GM18520 (cell line): ENCODE results near the gene MEIS2.

ENCODE experiments used
- ATAC-seq: cut with Tn5 transposase; IDR thresholded peaks from one replicate; pipeline ENCODE4 v1.9.1; 2021; ENCODE audit not compliant: unreplicated experiment

Gene MEIS2

DNA sequence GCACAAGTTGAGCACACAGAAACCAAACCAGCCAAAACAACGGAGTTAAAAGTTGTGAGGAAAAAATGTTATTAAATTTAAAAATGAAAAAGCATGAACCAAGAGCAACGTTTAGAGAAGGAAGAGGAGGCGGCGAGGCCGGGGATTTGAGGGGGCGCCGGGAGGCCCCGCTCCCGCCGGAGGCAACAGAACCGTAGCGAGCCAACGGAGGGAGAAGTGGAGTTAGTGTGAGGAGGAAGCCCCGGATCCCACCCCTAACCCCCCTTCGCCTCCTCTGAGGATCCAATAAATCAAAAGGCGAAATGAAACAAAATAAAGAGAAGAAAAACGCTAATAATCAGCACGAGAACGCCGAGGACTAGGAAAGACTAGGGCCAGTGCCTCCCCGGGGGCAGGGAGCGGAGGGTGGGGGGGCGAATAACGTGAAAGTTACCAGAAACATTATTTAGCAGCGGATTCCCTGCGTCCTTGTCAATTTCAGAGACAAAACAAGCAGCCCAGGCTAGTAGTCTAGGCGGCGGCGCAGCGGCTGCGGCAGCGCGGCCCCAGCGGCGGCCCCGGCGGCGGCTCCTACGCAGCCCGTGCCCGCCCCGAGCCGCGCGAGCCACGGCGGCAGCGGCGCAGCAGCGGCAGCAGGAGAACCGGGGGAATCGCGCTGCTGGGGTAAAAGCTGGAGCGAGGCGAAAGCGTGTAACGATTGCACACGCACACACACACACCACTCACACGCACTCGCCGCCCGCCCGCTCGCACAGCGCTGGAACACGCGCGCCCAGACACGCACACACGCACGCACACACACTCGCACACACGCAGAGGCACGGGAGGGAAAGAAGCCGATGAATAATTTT lies 1.7 kb downstream of the MEIS2 start:
- ATAC-seq = no peak

DNA sequence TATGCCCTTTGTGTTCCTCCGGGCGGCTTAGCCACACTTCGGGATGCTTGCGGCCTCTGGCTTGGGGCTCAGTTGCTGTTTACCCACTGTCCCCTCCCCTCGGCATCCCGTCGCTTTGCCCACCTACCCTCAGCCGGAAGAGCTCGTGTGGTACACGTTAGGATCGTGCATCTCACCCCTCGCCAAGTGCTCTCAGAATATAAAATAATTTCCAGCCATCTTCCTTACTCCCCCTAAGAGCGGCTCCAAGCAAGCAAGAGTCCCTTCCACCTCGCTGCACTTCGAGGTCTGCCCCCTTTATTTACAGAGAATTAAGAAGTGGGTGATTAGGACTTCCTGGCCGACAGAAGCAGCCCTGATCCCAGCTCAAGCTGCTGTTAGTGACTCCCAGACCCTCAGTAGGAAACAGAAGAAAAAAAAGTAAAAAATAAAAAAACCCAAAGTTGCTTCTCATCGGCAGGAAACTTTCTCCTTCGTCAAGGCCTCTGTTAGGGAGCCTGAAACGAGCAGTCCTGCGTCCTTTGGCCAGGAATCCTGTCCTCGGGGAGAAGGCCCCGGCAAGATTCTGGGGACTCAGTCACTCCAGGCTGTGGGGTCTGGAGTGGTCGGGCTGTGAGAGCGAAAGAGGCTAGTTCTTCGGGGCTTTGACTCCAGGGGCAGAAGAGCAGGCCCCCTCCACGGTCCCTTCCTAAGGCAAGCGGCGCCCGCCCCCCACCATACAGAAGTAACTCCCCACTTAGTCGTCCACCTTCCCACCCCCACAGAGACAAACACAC lies 3.0 kb downstream of the MEIS2 start:
- ATAC-seq = no peak

DNA sequence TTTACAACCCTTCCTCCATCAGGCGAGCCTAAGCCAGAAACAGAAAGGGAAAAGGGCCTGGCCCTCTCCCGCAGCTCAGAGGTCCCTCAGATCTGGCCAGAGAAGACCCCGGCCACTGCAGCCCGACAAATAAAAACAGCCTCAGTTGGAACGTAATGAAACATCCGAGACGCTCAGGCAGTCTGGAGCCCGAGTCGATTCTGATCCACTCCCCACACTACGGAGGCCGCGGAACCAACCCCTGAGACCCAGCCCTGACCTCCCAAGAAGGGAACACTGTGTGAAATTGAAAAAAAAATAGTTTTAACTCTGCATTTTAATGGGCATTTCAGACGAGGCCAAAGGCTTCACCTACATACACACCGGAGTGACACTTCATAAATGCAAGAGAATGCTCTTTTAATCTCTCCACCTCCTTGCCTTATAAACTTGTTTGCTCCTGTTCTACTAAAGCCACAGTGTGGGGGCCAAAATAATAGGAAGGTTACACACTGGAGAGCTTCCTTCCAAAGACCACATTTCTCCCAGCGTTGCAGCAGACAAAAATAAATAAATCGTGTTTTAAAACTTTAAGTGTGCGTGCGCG lies 3.7 kb downstream of the MEIS2 start:
- no peak for ATAC-seq

DNA sequence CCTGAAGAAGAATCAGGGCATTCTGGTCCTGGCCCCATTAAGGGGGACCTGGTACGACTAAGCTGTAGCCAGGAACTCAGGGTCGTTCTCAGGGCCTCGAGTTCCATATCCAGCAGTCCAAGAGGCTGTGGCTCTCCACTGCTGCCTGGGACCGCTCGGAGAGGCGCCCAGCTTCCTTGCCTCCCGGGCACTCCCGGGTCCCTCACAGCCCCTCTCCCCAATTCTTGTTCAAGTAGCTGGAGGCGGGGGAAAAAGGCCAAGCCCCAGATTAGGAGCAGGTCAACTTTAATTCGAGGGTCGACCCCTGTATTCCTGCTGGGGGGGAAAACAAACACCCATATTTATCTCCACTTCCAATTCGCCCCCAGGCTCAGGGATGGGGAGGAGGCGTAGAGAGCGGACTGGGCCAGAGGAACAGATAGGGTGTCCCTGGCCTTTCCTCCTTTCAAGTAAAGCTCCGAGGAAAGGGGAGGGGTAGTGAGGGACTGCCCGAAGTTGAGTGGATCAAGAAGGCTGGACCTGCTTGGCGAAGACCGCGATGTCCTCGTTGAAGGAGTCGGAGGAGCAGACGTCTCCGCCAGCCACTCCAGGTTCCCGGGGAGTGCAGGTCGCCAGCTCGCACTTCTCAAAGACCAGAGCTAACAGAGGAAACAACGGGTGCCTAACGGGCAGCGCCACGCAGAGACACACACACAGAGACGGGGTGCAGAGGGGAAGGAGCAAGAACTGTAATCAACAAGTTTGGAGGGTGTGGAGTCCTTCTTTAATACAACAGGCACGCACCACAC lies 4.4 kb downstream of the MEIS2 start:
- ATAC-seq = no peak

DNA sequence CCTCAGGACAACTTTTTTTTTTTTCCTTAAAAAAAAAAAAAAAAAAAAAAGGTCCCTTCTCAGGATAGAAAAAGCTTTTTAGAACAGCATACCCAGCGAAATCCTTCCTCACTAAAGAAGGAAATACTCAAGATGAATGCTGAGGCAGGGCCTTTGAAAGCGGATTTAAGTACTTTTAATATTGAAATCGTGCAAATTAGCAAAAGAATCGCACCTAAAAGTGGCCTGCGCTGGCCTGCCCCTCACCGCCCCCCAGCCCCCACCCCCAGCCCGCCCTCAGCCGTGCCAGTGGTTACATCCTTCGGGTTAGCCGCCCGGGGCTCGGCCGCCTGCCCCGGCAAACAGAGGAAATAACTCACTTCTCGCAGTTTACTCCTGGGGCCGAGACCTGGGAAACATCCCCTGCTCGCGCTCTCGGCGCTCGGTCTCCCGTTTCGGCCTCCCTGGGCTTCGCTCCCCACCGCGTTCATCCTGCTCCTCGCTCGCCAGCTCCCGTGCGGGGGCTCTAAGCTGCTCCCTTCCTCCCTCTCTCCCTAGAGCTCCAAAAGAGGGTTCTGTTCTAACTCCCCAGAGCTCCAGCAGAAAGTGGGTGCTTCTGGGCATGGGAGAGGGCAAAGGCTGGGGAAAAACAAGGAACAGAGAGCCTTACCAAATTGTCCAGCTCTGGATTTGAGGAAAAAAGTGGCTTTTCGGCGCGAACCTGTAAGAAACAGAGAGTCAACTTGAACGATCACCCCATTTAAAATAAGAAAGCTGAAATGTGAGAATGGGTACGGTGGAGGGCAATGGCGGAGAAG lies 5.2 kb downstream of the MEIS2 start:
- no peak for ATAC-seq

DNA sequence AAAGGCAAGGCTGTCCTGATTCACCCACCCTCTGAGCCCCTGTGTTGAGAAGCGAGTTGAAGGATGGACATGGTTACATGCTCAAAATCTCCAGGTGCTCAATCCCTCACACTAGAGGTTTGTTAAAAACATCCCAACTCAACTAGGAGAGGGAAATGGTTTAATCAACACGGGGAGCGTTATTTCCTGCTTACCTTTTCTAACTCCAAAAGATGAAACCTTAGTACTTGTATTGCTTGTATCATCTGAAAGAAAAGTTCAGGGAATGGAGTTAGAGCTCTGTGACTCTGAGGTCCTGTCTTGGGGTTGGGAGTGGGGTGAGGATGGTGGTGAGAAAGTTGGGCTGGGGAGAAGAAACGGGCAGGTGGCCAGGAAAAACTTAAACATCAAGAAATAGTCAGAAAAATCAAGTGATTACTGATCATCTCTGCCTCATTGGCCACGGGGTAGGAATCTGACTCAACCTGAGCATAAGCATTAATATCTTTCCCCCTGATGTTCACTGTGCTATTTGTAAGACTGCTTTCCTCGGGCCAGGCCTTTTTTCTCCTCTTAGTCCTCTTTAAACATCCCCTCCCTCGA lies 5.9 kb downstream of the MEIS2 start:
- no peak for ATAC-seq

DNA sequence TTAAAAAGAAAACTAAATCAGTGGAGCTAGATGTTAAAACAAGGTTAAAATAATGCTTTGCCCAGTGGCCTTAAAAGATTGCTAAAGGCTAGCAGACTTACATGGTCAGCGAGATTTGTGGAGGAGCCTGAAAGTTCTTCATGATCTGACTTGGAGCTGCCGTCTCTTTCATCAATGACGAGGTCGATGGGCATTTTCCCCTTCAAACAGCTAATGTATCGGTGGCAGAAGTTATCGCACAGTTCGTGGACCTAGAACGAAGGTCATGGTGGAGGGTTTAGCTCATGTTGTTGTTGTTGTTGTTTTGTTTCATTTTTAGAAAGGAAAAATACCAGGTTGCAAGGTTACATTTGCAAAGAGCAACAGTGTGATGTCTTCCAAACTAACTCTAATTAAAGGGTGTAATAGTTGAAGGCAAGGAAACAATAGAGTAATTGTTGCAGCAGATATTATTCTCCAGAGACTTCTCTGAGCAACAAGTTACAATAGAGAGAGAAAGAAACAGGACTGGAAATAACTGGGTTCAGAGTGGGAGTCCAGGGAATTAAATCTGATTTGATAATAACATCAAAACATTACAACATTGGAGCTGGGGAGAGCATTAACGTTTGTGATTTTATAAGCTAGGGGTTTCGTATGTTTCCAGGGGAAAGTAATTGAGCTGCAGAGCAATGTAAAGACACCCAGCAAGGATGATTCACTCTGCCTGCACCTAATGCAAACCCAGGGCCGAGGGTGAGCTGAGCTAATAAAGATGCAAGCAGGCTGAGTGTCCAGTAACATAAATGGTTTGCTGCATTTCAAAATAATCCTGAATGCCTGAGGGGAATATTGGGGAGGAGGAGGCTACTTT lies 6.6 kb downstream of the MEIS2 start:
- no peak for ATAC-seq

DNA sequence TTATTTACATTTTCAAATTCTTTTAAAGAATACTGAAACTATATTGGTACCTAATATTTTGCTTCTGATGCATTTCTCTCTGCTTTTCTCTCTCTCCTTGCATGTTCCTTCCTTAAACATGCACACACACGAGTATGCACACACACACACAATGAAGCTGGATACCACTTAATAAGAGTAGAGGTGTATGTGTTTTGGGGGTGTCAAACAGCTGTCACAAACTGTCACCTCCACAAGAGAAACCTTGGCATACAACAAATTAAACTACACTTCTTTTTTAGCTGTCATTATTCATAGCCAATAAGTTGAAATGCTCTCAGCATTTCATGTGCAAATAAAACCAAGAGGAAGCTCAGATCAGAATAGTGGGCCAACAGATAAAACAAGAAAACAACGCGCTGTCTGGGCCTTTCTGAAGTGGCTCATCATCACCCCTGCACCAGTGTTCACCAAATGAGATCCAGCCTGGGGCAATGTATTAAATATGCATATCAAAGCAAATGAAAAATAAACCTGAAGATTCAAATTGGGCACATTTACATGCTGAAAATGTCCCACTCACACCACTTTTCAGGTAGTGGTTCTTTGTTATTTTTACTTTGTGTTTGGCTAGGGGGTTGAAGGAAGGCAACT lies 9.7 kb downstream of the MEIS2 start:
- ATAC-seq = no peak

DNA sequence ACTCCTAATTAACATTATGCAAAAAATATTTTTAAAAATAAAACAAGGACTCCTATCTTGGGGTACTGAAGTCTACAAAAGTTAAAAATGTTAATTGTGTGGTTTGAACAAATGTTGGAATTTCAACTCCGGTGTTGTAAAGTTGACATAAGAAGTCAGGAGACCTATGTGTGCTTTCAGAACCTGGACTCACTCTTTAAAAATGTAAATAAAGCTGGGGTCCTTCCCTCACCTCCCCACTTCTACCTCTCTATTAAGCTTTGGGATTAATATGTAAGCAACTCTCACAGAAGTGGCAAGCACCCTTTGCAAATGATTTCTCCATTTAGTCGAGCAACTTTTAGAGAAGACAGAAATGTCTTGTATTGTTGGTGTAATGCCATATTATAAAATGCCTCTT lies 11.9 kb downstream of the MEIS2 start:
- no peak for ATAC-seq

DNA sequence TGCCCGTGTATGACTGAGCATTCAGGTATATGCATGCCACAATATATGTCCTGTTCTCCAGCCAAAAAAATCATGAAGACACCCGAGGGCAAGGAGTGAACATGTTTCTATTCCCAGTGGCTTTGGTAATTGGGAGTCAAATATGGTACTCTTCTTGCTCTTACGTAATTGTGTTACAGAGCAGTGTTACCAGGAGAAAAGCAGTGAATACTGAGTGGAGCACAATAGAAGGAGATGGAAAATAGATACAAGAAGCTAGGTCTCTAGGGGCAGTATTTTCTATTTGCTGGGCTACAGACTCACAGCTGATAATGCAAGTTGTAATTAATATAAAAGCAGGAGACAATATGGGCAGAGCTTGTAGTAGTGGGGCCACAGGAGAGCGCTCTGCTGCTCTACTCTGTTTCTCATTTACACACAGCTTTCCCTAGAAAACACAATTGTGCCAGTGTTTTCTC lies 13.2 kb downstream of the MEIS2 start:
- no peak for ATAC-seq

DNA sequence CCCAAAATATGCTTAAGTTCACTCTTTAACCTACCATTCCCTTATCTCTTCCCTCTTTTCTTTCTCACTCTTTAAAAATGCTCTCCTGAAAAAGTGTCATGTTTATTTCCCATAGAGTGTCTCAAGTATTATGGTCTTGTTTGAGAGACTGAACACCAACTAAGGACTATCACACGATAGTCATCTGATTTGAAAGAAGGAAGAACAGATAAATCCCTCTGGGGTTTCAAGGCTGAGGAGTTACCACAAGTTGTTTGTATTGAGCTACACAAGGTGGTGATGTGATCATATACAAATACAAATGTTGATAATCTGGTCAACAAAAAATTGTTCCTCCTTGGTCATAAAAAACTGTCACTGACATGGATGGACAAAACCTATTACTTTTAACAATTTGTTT lies 13.8 kb downstream of the MEIS2 start:
- no peak for ATAC-seq

DNA sequence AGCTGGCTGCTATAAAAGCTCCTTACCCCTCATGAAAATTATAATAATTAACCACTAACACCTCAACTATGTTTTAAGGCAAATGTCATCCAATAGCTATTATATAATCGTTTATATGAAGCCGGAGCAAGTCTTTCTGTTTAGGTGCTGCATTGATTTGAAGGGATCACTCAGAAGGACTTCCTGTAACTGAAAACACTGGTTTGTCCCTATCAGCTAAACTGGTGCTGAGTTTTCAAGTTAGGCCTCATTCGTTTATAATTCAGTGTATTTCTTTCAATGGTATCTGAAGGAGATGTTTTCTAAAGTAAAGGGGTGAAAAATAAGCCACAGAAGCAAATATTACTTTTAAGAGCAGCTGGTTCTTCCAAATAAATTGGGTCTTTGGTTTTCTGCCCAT lies 14.2 kb downstream of the MEIS2 start:
- ATAC-seq = no peak

DNA sequence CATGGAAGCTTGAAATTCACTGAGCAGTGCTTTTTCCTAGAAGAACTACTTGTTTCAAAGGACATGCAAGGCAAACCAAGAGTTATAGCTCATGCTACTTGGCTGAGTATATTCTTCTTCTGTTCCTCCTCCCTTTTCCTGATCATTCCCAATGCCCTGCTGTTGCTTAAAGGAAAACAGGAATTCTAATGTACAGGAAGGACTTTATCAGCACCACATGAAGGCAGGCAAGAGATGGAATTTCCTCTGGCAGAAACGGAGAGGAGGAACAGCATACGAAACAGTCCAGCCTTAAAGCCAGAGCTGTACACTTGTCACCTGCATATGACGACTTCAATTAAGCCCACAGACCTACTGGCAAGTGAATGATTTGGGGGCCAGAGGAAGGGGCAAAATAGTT lies 15.7 kb downstream of the MEIS2 start:
- no peak for ATAC-seq

DNA sequence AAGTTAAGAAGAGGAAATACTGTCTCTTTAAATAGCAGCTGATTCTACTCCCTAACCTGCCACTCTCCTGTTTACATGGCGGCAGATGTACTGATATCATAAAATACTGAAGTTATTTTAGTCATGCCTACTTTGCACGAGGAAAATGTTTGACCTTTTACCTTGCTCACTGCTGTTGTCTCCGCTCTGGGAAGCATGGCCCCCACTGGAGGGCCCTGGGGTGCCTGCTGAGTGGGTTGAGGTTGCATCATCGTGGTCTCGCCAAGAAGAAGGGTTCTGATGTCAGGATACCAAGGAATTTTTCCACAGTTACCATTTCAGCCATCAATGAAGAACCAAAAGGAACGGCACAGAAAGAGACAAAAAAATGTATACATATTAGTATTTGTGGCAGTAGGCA lies 16.7 kb downstream of the MEIS2 start:
- ATAC-seq = no peak

DNA sequence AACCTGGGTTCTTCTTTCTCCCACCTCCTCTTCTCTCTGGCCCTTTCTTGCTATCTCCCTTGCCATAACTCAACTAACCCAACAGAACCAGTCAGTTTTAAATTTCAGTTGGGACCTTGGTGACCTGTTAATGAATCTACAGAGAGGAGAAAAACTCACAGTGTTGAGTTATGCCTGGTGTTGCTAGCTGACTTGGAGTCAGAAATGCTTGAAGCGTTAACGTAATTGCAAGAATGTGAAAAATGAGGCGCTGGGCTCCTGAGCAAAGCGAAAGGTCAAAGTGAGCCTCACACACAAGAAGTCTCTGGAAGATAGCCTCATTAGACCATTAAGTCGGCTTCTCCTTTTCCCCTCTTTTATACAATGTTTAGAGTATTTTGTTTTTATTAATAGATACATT lies 18.4 kb downstream of the MEIS2 start:
- no peak for ATAC-seq

DNA sequence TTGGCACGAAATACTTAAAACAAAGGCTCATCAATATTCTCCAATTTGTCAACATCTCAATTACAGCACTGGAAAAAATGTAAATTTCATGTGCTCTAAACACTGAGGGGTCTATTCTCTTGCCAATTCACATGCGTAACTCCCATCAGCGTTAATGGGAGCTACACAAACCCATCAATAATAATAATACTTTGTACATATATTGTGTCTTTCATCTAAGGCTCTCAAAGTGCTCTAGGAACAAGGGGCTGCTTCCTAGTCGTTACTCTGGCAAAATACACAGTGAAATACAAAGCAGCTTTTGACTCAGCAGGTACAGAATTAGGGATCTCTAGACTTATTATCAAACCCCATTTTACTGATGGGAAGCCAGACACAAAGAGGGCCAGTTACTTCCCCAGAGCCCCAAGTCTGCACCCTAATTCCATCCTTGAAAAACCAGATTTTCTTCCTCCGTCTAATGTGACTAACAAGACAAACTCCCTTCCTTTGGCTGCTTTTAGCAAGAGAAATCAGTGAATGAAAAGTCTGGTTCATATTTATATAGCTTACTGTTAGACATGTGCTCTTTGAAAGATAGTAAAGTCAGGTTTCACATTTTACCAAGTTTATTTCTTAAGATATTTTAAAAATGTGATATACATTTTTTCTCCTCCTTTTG lies 20.0 kb downstream of the MEIS2 start:
- ATAC-seq = no peak

DNA sequence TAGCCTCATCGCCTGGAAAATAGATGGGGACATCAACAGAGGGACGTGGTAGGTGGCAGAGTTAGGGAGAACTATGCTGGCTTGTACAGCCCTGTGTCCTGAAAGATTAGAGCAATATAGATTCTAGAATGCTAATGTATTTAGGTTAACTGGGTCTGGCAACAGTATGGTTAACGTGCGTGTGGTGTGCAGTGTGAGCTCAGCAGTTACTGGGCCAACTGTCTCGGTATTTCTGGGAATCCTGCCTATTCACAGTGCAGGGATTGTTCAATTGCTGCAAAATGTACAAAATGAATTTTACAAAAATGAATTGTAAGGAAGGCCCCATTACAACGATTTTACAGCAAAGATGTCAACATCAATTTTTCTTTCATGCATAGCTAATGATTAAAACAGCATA lies 20.6 kb downstream of the MEIS2 start:
- no peak for ATAC-seq

DNA sequence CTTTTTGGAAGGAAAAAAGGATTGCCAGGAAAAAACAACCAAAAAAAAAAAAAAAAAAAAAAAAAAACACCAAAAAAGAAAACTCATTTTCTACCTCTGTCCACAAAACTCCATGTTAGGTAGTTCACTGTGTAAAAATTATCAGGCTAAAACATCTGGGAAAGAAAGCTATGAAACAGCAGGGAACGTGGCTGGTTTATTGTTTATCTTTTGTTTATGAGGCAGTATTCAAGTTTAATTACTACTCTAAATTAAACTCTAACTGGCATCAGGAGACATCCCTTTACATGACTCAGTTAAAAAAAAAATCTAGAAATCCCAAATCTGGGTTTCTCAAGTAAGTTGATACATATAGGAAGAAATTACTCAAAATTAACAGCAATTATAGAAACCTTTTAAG lies 21.8 kb downstream of the MEIS2 start:
- no peak for ATAC-seq
